ENCODE data around the gene ADGRG2.

ADGRG2 gene

GRCh38 chrX:18945483-18945882 lies 176.8 kb downstream of the ADGRG2 start:
- Histone ChIP-seq H3K27ac (ENCODE audit: extremely low read depth, low read depth, low read length) (no peak overlapping the region), H3K36me3 (ENCODE audit: control insufficient read depth in 2 of 2, insufficient read depth in 1 of 2, low read length in 2 of 2) (peaks cover 8 to 46% of the 10 kb centered on the region in 2 experiments), H3K9me3 (ENCODE audit: control insufficient read depth, insufficient read depth, low read depth, low read length) (no peaks in the 10 kb centered on the region), H3K4me3 (ENCODE audit: low read depth, low read length) (no peak overlapping the region), H3K4me1 (ENCODE audit: control insufficient read depth, insufficient read depth, low read length) (no peaks in the 10 kb centered on the region)
- TF ChIP-seq ZNF777 (tag by site-specific recombination; IDR thresholded peaks at IDR 0.05; ENCODE audit: borderline replicate concordance), result no peak
- no peak for TF ChIP-seq KLF10 (tag by site-specific recombination; IDR thresholded peaks at IDR 0.05)
- TF ChIP-seq ZNF404 (tag by site-specific recombination; IDR thresholded peaks at IDR 0.05), result no peak
- TF ChIP-seq PRDM1 (tag by site-specific recombination; IDR thresholded peaks at IDR 0.05), result no peak
- TF ChIP-seq EGR2 (tag by site-specific recombination; IDR thresholded peaks at IDR 0.05; ENCODE audit: low read depth), result no peak
- no peak for TF ChIP-seq ZNF114 (tag by site-specific recombination; IDR thresholded peaks at IDR 0.05)
- TF ChIP-seq ZNF701 (tag by site-specific recombination; IDR thresholded peaks at IDR 0.05), result no peak
- TF ChIP-seq ZEB2 (tag by site-specific recombination; IDR thresholded peaks at IDR 0.05), result no peak
- no peak for TF ChIP-seq ZNF10 (tag by site-specific recombination; IDR thresholded peaks at IDR 0.05)
- TF ChIP-seq ZNF558 (tag by site-specific recombination; IDR thresholded peaks at IDR 0.05), result no peak
- ChIA-PET POLR2A (no interaction called here), CTCF (no interaction called here)

GRCh38 chrX:18944482-18944881 lies 177.8 kb downstream of the ADGRG2 start:
- CTCF ChIA-PET, result no interaction called here
- TF ChIP-seq SETDB1 (IDR thresholded peaks at IDR 0.05; ENCODE audit: insufficient read length, low read length), result no peak
- TF ChIP-seq ZNF791 (tag by site-specific recombination; IDR thresholded peaks at IDR 0.05), result no peak
- no peak for TF ChIP-seq ZIC2 (tag by site-specific recombination; IDR thresholded peaks at IDR 0.05)

GRCh38 chrX:18941896-18942295 lies 180.4 kb downstream of the ADGRG2 start:
- ChIA-PET CTCF (interaction anchor here (1.0 to 1.3 kb wide), 3 partner anchors 10 to 532 kb away, joined by 3 to 5 read pairs (median 4); no protein-coding TSS in a partner anchor), POLR2A (interaction anchor here (0.7 kb wide), 1 partner anchor 127 kb away, joined by 5 read pairs; no protein-coding TSS in a partner anchor)
- no peak overlapping the region for H3K4me3 ChIP-seq (ENCODE audit: low read depth, low read length)
- no peak overlapping the region for H3K27ac ChIP-seq (ENCODE audit: extremely low read depth, low read depth, low read length)
- peaks cover 2% of the 10 kb centered on the region; the same call in 1 of the 2 replicates for H3K4me1 ChIP-seq (ENCODE audit: control insufficient read depth, insufficient read depth, low read length)
- peaks cover 8 to 54% of the 10 kb centered on the region in 2 experiments; a peak in 2 of 3 replicates for H3K36me3 ChIP-seq (ENCODE audit: control insufficient read depth in 2 of 2, insufficient read depth in 1 of 2, low read length in 2 of 2)
- TF ChIP-seq ZNF324 (tag by site-specific recombination; IDR thresholded peaks at IDR 0.05), result no peak
- TF ChIP-seq ZNF777 (tag by site-specific recombination; IDR thresholded peaks at IDR 0.05; ENCODE audit: borderline replicate concordance), result no peak
- no peak for TF ChIP-seq PRDM1 (tag by site-specific recombination; IDR thresholded peaks at IDR 0.05)
- no peak for TF ChIP-seq ZNF174 (tag by site-specific recombination; IDR thresholded peaks at IDR 0.05)
- TF ChIP-seq ZNF488 (tag by site-specific recombination; IDR thresholded peaks at IDR 0.05), result no peak
- no peak for TF ChIP-seq ZNF529 (tag by site-specific recombination; IDR thresholded peaks at IDR 0.05; ENCODE audit: insufficient replicate concordance)
- no peak for TF ChIP-seq ZXDB (tag by site-specific recombination; IDR thresholded peaks at IDR 0.05)
- TF ChIP-seq ZFP41 (tag by site-specific recombination; IDR thresholded peaks at IDR 0.05; ENCODE audit: borderline replicate concordance), result no peak
- TF ChIP-seq ZNF449 (tag by site-specific recombination; IDR thresholded peaks at IDR 0.05), result no peak
- TF ChIP-seq HOXC10 (CRISPR knock-in tag; IDR thresholded peaks at IDR 0.05), result no peak
- no peak for TF ChIP-seq ZNF184 (tag by site-specific recombination; IDR thresholded peaks at IDR 0.05)
- H3K9me3 ChIP-seq (ENCODE audit: control insufficient read depth, insufficient read depth, low read depth, low read length), result no peaks in the 10 kb centered on the region

More at GRCh38 chrX:18944482-18944881, 177.8 kb downstream of the ADGRG2 start:
- Histone ChIP-seq H3K27ac (ENCODE audit: extremely low read depth, low read depth, low read length) (no peak overlapping the region), H3K9me3 (ENCODE audit: control insufficient read depth, insufficient read depth, low read depth, low read length) (no peaks in the 10 kb centered on the region), H3K4me3 (ENCODE audit: low read depth, low read length) (no peak overlapping the region), H3K36me3 (ENCODE audit: control insufficient read depth in 2 of 2, insufficient read depth in 1 of 2, low read length in 2 of 2) (peaks cover 8 to 45% of the 10 kb centered on the region in 2 experiments), H3K4me1 (ENCODE audit: control insufficient read depth, insufficient read depth, low read length) (no peaks in the 10 kb centered on the region)
- POLR2A ChIA-PET, result no interaction called here

All from HEK293 (cell line).